HCT116 (cell line): Measurements from ENCODE around the gene NAA20. TPM values are rescaled to one million over a fixed set of nuclear protein-coding genes. Genes with fewer than 3 reads are reported as not detected.

Experiments used
- ATAC-seq: fragments of 200-7000 bp; cut with Tn5 transposase; 2 replicates; pipeline ENCODE4 v1.9.1; 2020; ENCODE audit warnings: mild to moderate bottlenecking, moderate library complexity
- BruUV-seq: library from RNA; stranded (reverse); fragments of 400-500 nt; replicated peaks from 2 replicates; lab custom pipeline; 2021; lab: Mats Ljungman, UMichigan
- CTCF ChIA-PET: fragments of 300-600 bp; sonication (Branson Sonifier 250); formaldehyde crosslinking; loops from one replicate; lab custom pipeline; 2021; ENCODE audit warnings: antibody characterized with exemption; lab: Charles Lee
- POLR2A ChIA-PET: fragments of 300-600, 350-600 bp; sonication (Branson Sonifier 250); formaldehyde crosslinking; loops from one replicate; lab custom pipeline; 2021; ENCODE audit warnings: antibody characterized with exemption; lab: Charles Lee
- RAD21 ChIA-PET, 2 experiments: fragments of 300-600 bp; sonication (Branson Sonifier 250); formaldehyde crosslinking; loops; one replicate each; lab custom pipeline; 2023; ENCODE audit warnings: low total read pairs in 2 of 2; ENCODE audit not compliant: uncharacterized antibody in 2 of 2, unreplicated experiment in 2 of 2, low non-redundant PET in 1 of 2; lab: Charles Lee
- DNase-seq: peaks from one replicate; pipeline ENCODE4 v3.0.0-alpha.2; 2010; ENCODE audit warnings: low read depth, low spot score
- H2AFZ ChIP-seq: fragments of 200-600 bp; shearing (Covaris generic), sonication (generic); 2 replicates; pipeline ENCODE4 v1.6.1; 2017; ENCODE audit warnings: low read depth, mixed run types, mixed read lengths, antibody characterized with exemption, low read length; ENCODE audit not compliant: poor library complexity, severe bottlenecking
- H3K27ac ChIP-seq: 2 replicates; pipeline ENCODE4 v1.5.1; 2012; ENCODE audit warnings: low read depth, low read length
- H3K27me3 ChIP-seq: fragments of 200-600 bp; sonication (generic); 2 replicates; pipeline ENCODE4 v1.6.1; 2016; ENCODE audit warnings: mixed run types, low read length, mixed read lengths; ENCODE audit not compliant: insufficient read depth
- H3K36me3 ChIP-seq, 2 experiments: fragments of 200-500 bp in 1 of 2; fragments of 200-600 bp in 1 of 2; sonication (Bioruptor generic) in 1 of 2; sonication (generic) in 1 of 2; 2 replicates each; pipeline versions ENCODE4 v1.5.1 to v1.6.1; 2014 to 2016; ENCODE audit warnings: low read length in 2 of 2, inconsistent platforms in 1 of 2, mixed read lengths in 1 of 2, mixed run types in 1 of 2; ENCODE audit not compliant: insufficient read depth in 2 of 2, control insufficient read depth in 1 of 2
- H3K4me1 ChIP-seq, 2 experiments: fragments of 200-600 bp in 1 of 2; sonication (generic) in 1 of 2; 2 replicates each; pipeline versions ENCODE4 v1.5.1 to v1.6.1; 2012 to 2017; ENCODE audit warnings: low read length in 2 of 2, inconsistent platforms in 1 of 2, mild to moderate bottlenecking in 1 of 2, mixed read lengths in 1 of 2, mixed run types in 1 of 2, moderate library complexity in 1 of 2; ENCODE audit not compliant: insufficient read depth in 2 of 2, control insufficient read depth in 1 of 2
- H3K4me2 ChIP-seq: fragments of 200-600 bp; sonication (generic); 2 replicates; pipeline ENCODE4 v1.6.1; 2017; ENCODE audit warnings: mixed run types, low read length, mixed read lengths
- H3K4me3 ChIP-seq, 2 experiments: fragments of 200-600 bp in 1 of 2; sonication (generic) in 1 of 2; replicated peaks in 1 of 2; 2 replicates each; pipeline ENCODE4 v1.5.1; 2011 to 2016; ENCODE audit warnings: low read length in 2 of 2, control low read depth in 1 of 2, low read depth in 1 of 2, mild to moderate bottlenecking in 1 of 2, mixed read lengths in 1 of 2, mixed run types in 1 of 2
- H3K79me2 ChIP-seq: fragments of 200-600 bp; sonication (generic); 2 replicates; pipeline ENCODE4 v1.6.1; 2017; ENCODE audit warnings: mild to moderate bottlenecking, mixed run types, low read length, moderate library complexity, mixed read lengths; ENCODE audit not compliant: insufficient read depth
- H3K9ac ChIP-seq: fragments of 200-600 bp; sonication (generic); 2 replicates; pipeline ENCODE4 v1.6.1; 2016; ENCODE audit warnings: low read length, mixed read lengths
- H3K9me2 ChIP-seq: fragments of 200-600 bp; sonication (generic), shearing (Covaris generic); 2 replicates; pipeline ENCODE4 v1.6.1; 2017; ENCODE audit warnings: mixed run types, mild to moderate bottlenecking, moderate library complexity; ENCODE audit not compliant: insufficient read depth
- H3K9me3 ChIP-seq, 2 experiments: fragments of 200-500 bp in 1 of 2; fragments of 200-600 bp in 1 of 2; sonication (Bioruptor generic) in 1 of 2; sonication (generic) in 1 of 2; 2 replicates each; pipeline ENCODE4 v1.6.1; 2014 to 2017; ENCODE audit warnings: low read length in 2 of 2, mixed read lengths in 2 of 2, inconsistent platforms in 1 of 2, low read depth in 1 of 2, mild to moderate bottlenecking in 1 of 2, mixed run types in 1 of 2, moderate library complexity in 1 of 2; ENCODE audit not compliant: control insufficient read depth in 1 of 2, insufficient read depth in 1 of 2
- H4K20me1 ChIP-seq: fragments of 200-600 bp; sonication (generic), shearing (Covaris generic); 2 replicates; pipeline ENCODE4 v1.6.1; 2017; ENCODE audit warnings: mixed run types, mild to moderate bottlenecking, moderate library complexity; ENCODE audit not compliant: insufficient read depth
- EZH2 ChIP-seq: fragments of 200-600 bp; sonication (generic); IDR thresholded peaks from 2 replicates; pipeline ENCODE4 v1.6.1; 2017; ENCODE audit warnings: antibody characterized with exemption, mixed run types
- EZH2phosphoT487 ChIP-seq: fragments of 200-600 bp; IDR thresholded peaks from 2 replicates; pipeline ENCODE4 v1.6.1; 2018; ENCODE audit warnings: antibody characterized with exemption, borderline replicate concordance
- JUND ChIP-seq: IDR thresholded peaks from 2 replicates; pipeline ENCODE4 v1.6.1; 2012
- POLR2A ChIP-seq: IDR thresholded peaks from 2 replicates; pipeline ENCODE4 v1.7.0; 2011; ENCODE audit warnings: borderline replicate concordance; ENCODE audit not compliant: insufficient read depth, insufficient read length; ENCODE audit errors: extremely low read depth
- SP1 ChIP-seq: IDR thresholded peaks from 2 replicates; pipeline ENCODE4 v1.6.1; 2012; ENCODE audit warnings: low read depth
- SRF ChIP-seq: IDR thresholded peaks from 2 replicates; pipeline ENCODE4 v1.6.1; 2012; ENCODE audit warnings: low read depth
- YY1 ChIP-seq: IDR thresholded peaks from 2 replicates; pipeline ENCODE4 v1.6.1; 2011; ENCODE audit warnings: low read length, low read depth, moderate library complexity, mild to moderate bottlenecking; ENCODE audit not compliant: insufficient replicate concordance; ENCODE audit errors: extremely low read depth
- ZNF274 ChIP-seq: fragments of 200-500 bp; sonication (Bioruptor generic); IDR thresholded peaks from 2 replicates; pipeline ENCODE4 v1.6.1; 2014; ENCODE audit warnings: mild to moderate bottlenecking, low read depth, low read length, inconsistent platforms
- intact Hi-C: fragments of 100-400 bp; cut with micrococcal nuclease; formaldehyde crosslinking; loops from 2 replicates; pipeline ENCODE4 v1.10.0; 2022
- total RNA-seq: library from RNA; stranded (reverse); gene quantifications from one replicate; pipeline ENCODE4 v1.2.1, GENCODE V29; 2021; ENCODE audit not compliant: unreplicated experiment

NAA20 gene
- total RNA-seq, 1 experiment from 2014 or later, result 71.5 TPM

DNA sequence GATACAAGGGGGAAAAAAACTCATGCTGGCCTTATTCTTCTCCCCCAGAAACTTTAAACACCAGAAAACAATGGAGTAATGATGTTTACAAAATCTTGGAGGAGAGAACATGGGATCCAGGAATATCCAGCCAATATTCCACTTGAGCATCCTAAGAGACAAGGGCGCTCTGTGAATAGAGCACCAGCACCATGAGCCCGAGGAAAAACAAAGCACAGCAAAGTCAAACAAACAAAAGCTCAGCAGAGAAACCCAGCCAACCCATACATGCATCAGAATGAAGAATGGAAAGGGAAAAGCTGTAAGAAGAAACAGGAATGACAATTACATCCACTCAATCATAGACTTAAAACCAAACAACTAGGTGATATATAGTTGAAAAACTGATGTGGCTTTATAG lies 4.6 kb upstream of the NAA20 start:
- no peak overlapping the region for H3K4me3 ChIP-seq
- no peak overlapping the region for H3K9ac ChIP-seq
- no peak overlapping the region for H3K27ac ChIP-seq
- intact Hi-C loops, result no loop called here
- no TSS peak for BruUV-seq
- no peak for DNase-seq
- RAD21 ChIA-PET, result no interaction called here
- CTCF ChIA-PET, result no interaction called here
- H3K27me3 ChIP-seq, result no peaks in the 10 kb centered on the region
- POLR2A ChIA-PET, result no interaction called here
- no peaks in the 10 kb centered on the region for H3K9me3 ChIP-seq
- no peaks in the 10 kb centered on the region for H3K9me2 ChIP-seq
- no peaks in the 10 kb centered on the region for H3K36me3 ChIP-seq
- H4K20me1 ChIP-seq, result no peaks in the 10 kb centered on the region
- no peak overlapping the region for H2AFZ ChIP-seq
- peaks cover 4% of the 10 kb centered on the region for H3K79me2 ChIP-seq
- no peak for TF ChIP-seq ZNF274
- no peak overlapping the region for H3K4me2 ChIP-seq
- peaks cover 8 to 19% of the 10 kb centered on the region in 2 experiments; a peak in 3 of 4 replicates for H3K4me1 ChIP-seq
- ATAC-seq, result no peak

DNA sequence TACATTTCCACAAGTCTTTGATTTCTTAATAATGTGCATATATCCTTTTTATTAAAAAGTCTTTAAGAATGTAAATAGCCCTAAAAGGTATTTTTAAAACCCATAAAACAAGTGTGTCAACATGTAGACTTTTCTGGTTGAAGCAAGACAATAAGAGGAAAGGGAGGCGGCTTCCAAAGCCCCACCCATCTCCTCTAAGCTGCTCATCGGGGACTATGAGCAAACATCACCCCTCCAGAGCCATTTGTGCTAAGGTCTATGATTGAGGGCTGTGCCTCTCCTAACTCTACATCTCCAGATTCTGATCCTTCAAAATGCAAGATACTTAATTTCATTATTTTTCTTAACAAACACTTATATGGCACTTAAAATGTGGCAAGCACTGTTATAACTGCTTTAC lies 2.5 kb upstream of the NAA20 start:
- H3K9ac ChIP-seq, result no peak overlapping the region
- H3K27ac ChIP-seq, result no peak overlapping the region
- ChIA-PET CTCF (interaction anchor here (1.0 to 1.6 kb wide), 2 partner anchors 20 to 321 kb away, joined by 3 to 5 read pairs; no protein-coding TSS in a partner anchor), POLR2A (interaction anchor here (1.0 kb wide), 1 partner anchor 21 kb away, joined by 3 read pairs; no protein-coding TSS in a partner anchor), RAD21 (no interaction called here)
- no TSS peak for BruUV-seq
- H4K20me1 ChIP-seq, result no peaks in the 10 kb centered on the region; the same call in 1 of the 2 replicates
- TF ChIP-seq JUND (no peak), SRF (no peak), YY1 (no peak), EZH2 (no peak), ZNF274 (no peak), EZH2phosphoT487 (no peak), SP1 (no peak), POLR2A (no peak)
- DNase-seq (no peak), ATAC-seq (no peak)
- intact Hi-C loops, result loop anchor here (5.0 kb wide), 1 partner anchor 227 kb away; no protein-coding TSS in a partner anchor
- no peak overlapping the region for H3K4me3 ChIP-seq
- peaks cover 22 to 35% of the 10 kb centered on the region in 2 experiments for H3K4me1 ChIP-seq
- no peaks in the 10 kb centered on the region for H3K9me3 ChIP-seq
- H3K4me2 ChIP-seq, result peak overlapping the region; percentile 20
- H2AFZ ChIP-seq, result peak overlapping the region; percentile 88
- no peaks in the 10 kb centered on the region for H3K36me3 ChIP-seq
- no peaks in the 10 kb centered on the region for H3K27me3 ChIP-seq
- peaks cover 25% of the 10 kb centered on the region for H3K79me2 ChIP-seq
- no peaks in the 10 kb centered on the region for H3K9me2 ChIP-seq
